GM12892 (cell line): ENCODE measurements around the gene CYTH4.
A peak's percentile ranks its signal among the peaks of the same experiment; 100 is the strongest.

Source experiments
- DNase-seq: peaks from one replicate; pipeline ENCODE4 v3.0.0; 2011; ENCODE audit not compliant: insufficient read length
- FAIRE-seq: peaks from 2 replicates; lab custom pipeline; 2011; peaks lifted over from hg19 to GRCh38; lab: Jason Lieb, UNC
- POLR2A ChIP-seq: IDR thresholded peaks from 2 replicates; pipeline ENCODE4 v1.6.1; 2011; ENCODE audit warnings: low read depth, low read length, control low read depth
- POLR2AphosphoS5 ChIP-seq: IDR thresholded peaks from 2 replicates; pipeline ENCODE4 v1.6.1; 2011; ENCODE audit warnings: low read depth, low read length, control low read depth
- TAF1 ChIP-seq: IDR thresholded peaks from 2 replicates; pipeline ENCODE4 v1.6.1; 2011; ENCODE audit warnings: low read depth, mild to moderate bottlenecking, control low read depth, low read length, borderline replicate concordance

Gene CYTH4

GRCh38 chr22:37284805-37285355, 2.6 kb downstream of the CYTH4 start:
- TF ChIP-seq POLR2A (no peak), TAF1 (no peak), POLR2AphosphoS5 (no peak)
- DNase-seq (peak; percentile 73), FAIRE-seq (peak; percentile 86)

GRCh38 chr22:37285937-37286336, 3.6 kb downstream of the CYTH4 start:
- DNase-seq (no peak), FAIRE-seq (no peak)
- TF ChIP-seq POLR2AphosphoS5 (no peak), POLR2A (no peak)

- FAIRE-seq (no peak), DNase-seq (no peak)
- TF ChIP-seq TAF1 (no peak), POLR2AphosphoS5 (no peak), POLR2A (no peak)
Measured at GRCh38 chr22:37287550-37287951, 5.2 kb downstream of the CYTH4 start.

GRCh38 chr22:37288521-37288920, 6.2 kb downstream of the CYTH4 start:
- DNase-seq (no peak), FAIRE-seq (no peak)
- TF ChIP-seq POLR2A: no peak
- TF ChIP-seq POLR2AphosphoS5: no peak
- TF ChIP-seq TAF1: no peak

- no peak for TF ChIP-seq POLR2A
- no peak for TF ChIP-seq TAF1
- no peak for TF ChIP-seq POLR2AphosphoS5
- FAIRE-seq: no peak
Measured at GRCh38 chr22:37289156-37289735, 6.9 kb downstream of the CYTH4 start.

GRCh38 chr22:37290737-37291136, 8.4 kb downstream of the CYTH4 start:
- no peak for DNase-seq

More at GRCh38 chr22:37289156-37289735, 6.9 kb downstream of the CYTH4 start:
- DNase-seq: no peak

GRCh38 chr22:37291559-37292298, 9.4 kb downstream of the CYTH4 start:
- DNase-seq (no peak), FAIRE-seq (no peak)
- TF ChIP-seq POLR2AphosphoS5 (no peak), POLR2A (no peak), TAF1 (no peak)

More at GRCh38 chr22:37290737-37291136, 8.4 kb downstream of the CYTH4 start:
- no peak for FAIRE-seq
- TF ChIP-seq TAF1 (no peak), POLR2A (no peak), POLR2AphosphoS5 (no peak)

- TF ChIP-seq POLR2AphosphoS5 (no peak), POLR2A (no peak), TAF1 (no peak)
- FAIRE-seq (no peak), DNase-seq (no peak)
Measured at GRCh38 chr22:37292641-37293040, 10.3 kb downstream of the CYTH4 start.

GRCh38 chr22:37293172-37293571, 10.9 kb downstream of the CYTH4 start:
- TF ChIP-seq TAF1: no peak

GRCh38 chr22:37294747-37295146, 12.4 kb downstream of the CYTH4 start:
- TF ChIP-seq POLR2AphosphoS5 (no peak), POLR2A (no peak), TAF1 (no peak)
- DNase-seq (no peak), FAIRE-seq (no peak)

More at GRCh38 chr22:37293172-37293571, 10.9 kb downstream of the CYTH4 start:
- DNase-seq (no peak), FAIRE-seq (no peak)

GRCh38 chr22:37295213-37295886, 13.0 kb downstream of the CYTH4 start:
- TF ChIP-seq POLR2AphosphoS5 (no peak), TAF1 (no peak), POLR2A (no peak)
- DNase-seq: no peak
- no peak for FAIRE-seq

GRCh38 chr22:37295946-37296345, 13.6 kb downstream of the CYTH4 start:
- FAIRE-seq: no peak
- TF ChIP-seq POLR2A (no peak), POLR2AphosphoS5 (no peak), TAF1 (no peak)
- no peak for DNase-seq

- FAIRE-seq (no peak), DNase-seq (no peak)
- TF ChIP-seq POLR2A: no peak
- no peak for TF ChIP-seq POLR2AphosphoS5
- TF ChIP-seq TAF1: no peak
Measured at GRCh38 chr22:37298748-37299495, 16.6 kb downstream of the CYTH4 start.
